ENCODE data around the gene CHI3L2.

CHI3L2 gene

GRCh38 chr1:111227434-111227833 is at the start of gene CHI3L2:
Gene CHI3L2, plus strand, starts transcription at chr1:111227713. Its CDS starts 17 bp downstream, at chr1:111227730.
- DNase-seq: no peak

- DNase-seq: no peak
Measured at GRCh38 chr1:111179968-111180533, 47.5 kb upstream of the CHI3L2 start.

- DNase-seq: no peak
Measured at GRCh38 chr1:111182052-111182451, 45.5 kb upstream of the CHI3L2 start.

GRCh38 chr1:111183308-111184069 is 44.0 kb upstream of the CHI3L2 start:
- no peak for DNase-seq

- DNase-seq: peak; percentile 42 to 52
Measured at GRCh38 chr1:111184663-111185062, 42.9 kb upstream of the CHI3L2 start.

- DNase-seq: no peak
Measured at GRCh38 chr1:111190931-111191451, 36.5 kb upstream of the CHI3L2 start.

- no peak for DNase-seq
Measured at GRCh38 chr1:111191496-111191895, 36.0 kb upstream of the CHI3L2 start.

GRCh38 chr1:111192074-111192473 is 35.4 kb upstream of the CHI3L2 start:
- no peak for DNase-seq

GRCh38 chr1:111192658-111193519 is 34.6 kb upstream of the CHI3L2 start:
- DNase-seq: no peak

- DNase-seq: no peak
Measured at GRCh38 chr1:111193712-111194480, 33.6 kb upstream of the CHI3L2 start.

GRCh38 chr1:111195002-111195684 is 32.4 kb upstream of the CHI3L2 start:
- no peak for DNase-seq

GRCh38 chr1:111196213-111196612 is 31.3 kb upstream of the CHI3L2 start:
- DNase-seq: no peak

- peak; percentile 23 to 27 for DNase-seq
Measured at GRCh38 chr1:111197598-111198284, 29.8 kb upstream of the CHI3L2 start.

- DNase-seq: no peak
Measured at GRCh38 chr1:111198836-111199235, 28.7 kb upstream of the CHI3L2 start.

GRCh38 chr1:111199329-111199728 is 28.2 kb upstream of the CHI3L2 start:
- DNase-seq: no peak

GRCh38 chr1:111199881-111200801 is 27.4 kb upstream of the CHI3L2 start, which contains the start of gene DENND2D:
Gene DENND2D, minus strand, starts transcription at chr1:111200646. Its CDS starts 187 bp downstream, at chr1:111200459.
- DNase-seq: peak; percentile 84 to 90

- DNase-seq: no peak
Measured at GRCh38 chr1:111200802-111201161, 26.7 kb upstream of the CHI3L2 start.

- DNase-seq: no peak
Measured at GRCh38 chr1:111201275-111202090, 26.0 kb upstream of the CHI3L2 start.

- DNase-seq: no peak
Measured at GRCh38 chr1:111202366-111202706, 25.2 kb upstream of the CHI3L2 start.
